ENCODE measurements around the gene PTPN9. TPM values are rescaled to one million over a fixed set of nuclear protein-coding genes. Genes with fewer than 3 reads are reported as not detected.
"Not testable (repeated sequence)": the region's sequence is repeated elsewhere in the genome, so short reads cannot be mapped to it uniquely, and the experiment has no call there.

The PTPN9 gene
- total RNA-seq, 1 donor from 2014 or later, result 36.2 TPM

DNA sequence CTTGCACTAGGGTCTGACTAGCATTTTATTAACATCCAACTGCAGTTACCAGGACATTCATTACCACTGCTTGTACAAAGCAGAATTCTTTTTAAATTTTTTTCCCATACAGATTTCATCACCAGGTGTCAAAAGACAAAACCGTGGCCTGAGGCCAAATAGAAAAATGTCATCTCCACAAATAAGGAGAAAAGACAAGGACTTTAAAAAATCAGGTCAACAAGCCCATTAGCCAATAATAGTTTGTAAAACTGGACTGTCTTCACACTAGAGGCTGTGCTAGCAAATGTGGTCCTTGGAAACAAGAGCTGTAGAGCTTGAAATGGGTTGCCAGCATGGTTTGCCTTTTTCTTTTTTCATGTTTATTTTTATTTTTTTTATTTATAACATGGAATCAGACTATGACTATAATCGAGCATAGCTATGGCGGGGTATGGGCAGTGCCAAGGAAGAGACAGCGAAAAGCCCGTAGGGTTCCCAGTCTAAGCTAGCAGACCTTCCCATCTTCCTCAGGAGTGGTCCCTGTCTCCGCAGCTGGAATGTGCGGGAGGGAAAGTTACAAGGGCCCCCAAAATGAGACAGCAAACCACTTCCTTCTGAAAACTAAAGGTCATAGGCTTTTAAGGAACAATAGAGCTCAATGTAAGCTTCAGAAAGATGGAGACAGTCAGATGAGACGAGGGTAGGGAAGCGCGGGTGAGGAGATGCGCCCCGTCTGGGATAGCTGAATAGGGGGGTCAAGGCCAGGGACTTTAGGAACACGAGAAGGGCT is 1.5 kb downstream of the PTPN9 start:
- peaks cover 2% of the 10 kb centered on the region for H3K36me3 Mint-ChIP-seq
- DNase-seq (ENCODE audit: low spot score in 2 of 2, unreplicated experiment in 2 of 2), result no peak
- no peaks in the 10 kb centered on the region for H3K9me3 Mint-ChIP-seq
- no peaks in the 10 kb centered on the region for H3K27me3 Mint-ChIP-seq (ENCODE audit: low read depth)
- peaks cover 20% of the 10 kb centered on the region for H3K4me1 Mint-ChIP-seq
- no peak for TF ChIP-seq CTCF (IDR thresholded peaks at IDR 0.05; ENCODE audit: unreplicated experiment)
- peak overlapping the region; percentile 94 for H3K4me3 Mint-ChIP-seq
- peak overlapping the region; percentile 94 for H3K27ac Mint-ChIP-seq

GRCh38 chr15:75573648-75574384 is 5.3 kb downstream of the PTPN9 start:
- no peak for TF ChIP-seq CTCF (IDR thresholded peaks at IDR 0.05; ENCODE audit: unreplicated experiment)
- H3K36me3 Mint-ChIP-seq, result peaks cover 6% of the 10 kb centered on the region
- DNase-seq (ENCODE audit: low spot score in 2 of 2, unreplicated experiment in 2 of 2), result no peak
- H3K27me3 Mint-ChIP-seq (ENCODE audit: low read depth), result no peaks in the 10 kb centered on the region
- no peak overlapping the region for H3K4me3 Mint-ChIP-seq
- H3K9me3 Mint-ChIP-seq, result no peaks in the 10 kb centered on the region
- peak overlapping the region; percentile 78 for H3K27ac Mint-ChIP-seq
- peaks cover 20% of the 10 kb centered on the region for H3K4me1 Mint-ChIP-seq

- Mint-ChIP-seq H3K27ac (no peak overlapping the region), H3K9me3 (no peaks in the 10 kb centered on the region), H3K4me3 (no peak overlapping the region), H3K4me1 (peaks cover 23% of the 10 kb centered on the region), H3K27me3 (ENCODE audit: low read depth) (no peaks in the 10 kb centered on the region), H3K36me3 (peaks cover 6% of the 10 kb centered on the region)
- DNase-seq (ENCODE audit: low spot score in 2 of 2, unreplicated experiment in 2 of 2), result no peak
- no peak for TF ChIP-seq CTCF (IDR thresholded peaks at IDR 0.05; ENCODE audit: unreplicated experiment)
These were observed 8.8 kb downstream of the PTPN9 start for GRCh38 chr15:75570126-75570845.

GRCh38 chr15:75565062-75565970 is 13.8 kb downstream of the PTPN9 start:
- no peak overlapping the region for H3K4me3 Mint-ChIP-seq
- DNase-seq (ENCODE audit: low spot score in 2 of 2, unreplicated experiment in 2 of 2), result no peak
- peaks cover 12% of the 10 kb centered on the region for H3K4me1 Mint-ChIP-seq
- peak overlapping the region; percentile 80 for H3K27ac Mint-ChIP-seq
- no peaks in the 10 kb centered on the region for H3K27me3 Mint-ChIP-seq (ENCODE audit: low read depth)
- peaks cover 13% of the 10 kb centered on the region for H3K36me3 Mint-ChIP-seq
- no peak for TF ChIP-seq CTCF (IDR thresholded peaks at IDR 0.05; ENCODE audit: unreplicated experiment)
- H3K9me3 Mint-ChIP-seq, result no peaks in the 10 kb centered on the region

- DNase-seq (ENCODE audit: low spot score in 2 of 2, unreplicated experiment in 2 of 2), result no peak
- TF ChIP-seq CTCF (IDR thresholded peaks at IDR 0.05; ENCODE audit: unreplicated experiment), result no peak
- H3K36me3 Mint-ChIP-seq, result peaks cover 14% of the 10 kb centered on the region
- no peak overlapping the region for H3K4me3 Mint-ChIP-seq
- H3K27me3 Mint-ChIP-seq (ENCODE audit: low read depth), result no peaks in the 10 kb centered on the region
- peaks cover 12% of the 10 kb centered on the region for H3K4me1 Mint-ChIP-seq
- no peaks in the 10 kb centered on the region for H3K9me3 Mint-ChIP-seq
- no peak overlapping the region for H3K27ac Mint-ChIP-seq
These were observed 17.2 kb downstream of the PTPN9 start for GRCh38 chr15:75561888-75562287.

DNA sequence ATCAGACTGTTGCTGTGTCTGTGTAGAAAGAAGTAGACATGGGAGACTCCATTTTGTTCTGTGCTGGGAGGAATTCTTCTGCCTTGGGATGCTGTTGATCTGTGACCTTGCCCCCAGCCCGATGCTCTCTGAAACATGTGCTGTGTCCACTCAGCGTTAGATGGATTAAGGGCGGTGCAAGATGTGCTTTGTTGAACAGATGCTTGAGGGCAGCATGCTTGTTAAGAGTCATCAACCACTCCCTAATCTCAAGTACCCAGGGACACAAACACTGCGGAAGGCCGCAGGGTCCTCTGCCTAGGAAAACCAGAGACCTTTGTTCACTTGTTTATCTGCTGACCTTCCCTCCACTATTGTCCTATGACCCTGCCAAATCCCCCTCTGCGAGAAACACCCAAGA is 19.8 kb downstream of the PTPN9 start:
- H3K27ac Mint-ChIP-seq; H3K4me3 Mint-ChIP-seq; DNase-seq (ENCODE audit: low spot score in 2 of 2, unreplicated experiment in 2 of 2); H3K27me3 Mint-ChIP-seq (ENCODE audit: low read depth); H3K4me1 Mint-ChIP-seq; H3K9me3 Mint-ChIP-seq: not testable (repeated sequence)
- H3K36me3 Mint-ChIP-seq, result peaks cover 14% of the 10 kb centered on the region

- not testable (repeated sequence) for H3K27ac Mint-ChIP-seq
These were observed 20.2 kb downstream of the PTPN9 start for GRCh38 chr15:75558955-75559354.

More at GRCh38 chr15:75558955-75559354, 20.2 kb downstream of the PTPN9 start:
- not testable (repeated sequence) for H3K4me3 Mint-ChIP-seq; H3K4me1 Mint-ChIP-seq; H3K9me3 Mint-ChIP-seq; H3K27me3 Mint-ChIP-seq (ENCODE audit: low read depth); DNase-seq (ENCODE audit: low spot score in 2 of 2, unreplicated experiment in 2 of 2)
- H3K36me3 Mint-ChIP-seq, result peaks cover 14% of the 10 kb centered on the region

Data from mesothelial cell of epicardium (in vitro differentiated cells).